Ascending aorta (tissue), 2 donors: ENCODE measurements around the gene TP53RK. TPM values are rescaled to one million over a fixed set of nuclear protein-coding genes. Genes with fewer than 3 reads are reported as not detected.

Experiments
- DNase-seq, 2 donors: peaks; one replicate each; pipeline ENCODE4 v3.0.0-alpha.2; 2019; ENCODE audit warnings: low spot score in 2 of 2
- H3K27ac ChIP-seq, 2 donors: fragments of 200-600 bp; sonication (generic); one replicate each; pipeline ENCODE4 v1.5.1; 2016 to 2017; ENCODE audit warnings: mild to moderate bottlenecking in 1 of 2
- H3K27me3 ChIP-seq: fragments of 200-600 bp; sonication (generic); one replicate; pipeline ENCODE4 v1.5.1; 2017
- H3K36me3 ChIP-seq, 2 donors: fragments of 200-600 bp; sonication (generic); one replicate each; pipeline ENCODE4 v1.5.1; 2016
- H3K4me1 ChIP-seq, 2 donors: fragments of 200-600 bp; sonication (generic); one replicate each; pipeline ENCODE4 v1.5.1; 2016 to 2017; ENCODE audit warnings: mild to moderate bottlenecking in 1 of 2
- H3K4me3 ChIP-seq, 2 donors: fragments of 200-600 bp; sonication (generic); one replicate each; pipeline ENCODE4 v1.5.1; 2016 to 2017; ENCODE audit warnings: mild to moderate bottlenecking in 1 of 2
- H3K9me3 ChIP-seq, 2 donors: fragments of 200-600 bp; sonication (generic); one replicate each; pipeline ENCODE4 v1.5.1; 2016
- intact Hi-C: fragments of 100-400 bp; cut with DNase I; formaldehyde crosslinking; loops from one replicate; pipeline ENCODE4 v1.15.1; 2023
- total RNA-seq: library from RNA; depleted of rRNA; stranded (reverse); fragments of >200 nt; gene quantifications from one replicate; pipeline ENCODE4 v1.1.0, GENCODE V29; 2016
- TF ChIP-seq, protein P1 (sequence below), 3 experiments: fragments of 200-600 bp in 2 of 3; fragments of 450-650 bp in 1 of 3; sonication (generic) in 2 of 3; IDR thresholded peaks; one replicate each; pipeline ENCODE4 v1.5.1; 2016 to 2019; ENCODE audit warnings: antibody characterized with exemption in 3 of 3, mild to moderate bottlenecking in 1 of 3, moderate library complexity in 1 of 3

The TP53RK gene
- total RNA-seq, 1 donor from 2014 or later: 30.8 TPM

DNA sequence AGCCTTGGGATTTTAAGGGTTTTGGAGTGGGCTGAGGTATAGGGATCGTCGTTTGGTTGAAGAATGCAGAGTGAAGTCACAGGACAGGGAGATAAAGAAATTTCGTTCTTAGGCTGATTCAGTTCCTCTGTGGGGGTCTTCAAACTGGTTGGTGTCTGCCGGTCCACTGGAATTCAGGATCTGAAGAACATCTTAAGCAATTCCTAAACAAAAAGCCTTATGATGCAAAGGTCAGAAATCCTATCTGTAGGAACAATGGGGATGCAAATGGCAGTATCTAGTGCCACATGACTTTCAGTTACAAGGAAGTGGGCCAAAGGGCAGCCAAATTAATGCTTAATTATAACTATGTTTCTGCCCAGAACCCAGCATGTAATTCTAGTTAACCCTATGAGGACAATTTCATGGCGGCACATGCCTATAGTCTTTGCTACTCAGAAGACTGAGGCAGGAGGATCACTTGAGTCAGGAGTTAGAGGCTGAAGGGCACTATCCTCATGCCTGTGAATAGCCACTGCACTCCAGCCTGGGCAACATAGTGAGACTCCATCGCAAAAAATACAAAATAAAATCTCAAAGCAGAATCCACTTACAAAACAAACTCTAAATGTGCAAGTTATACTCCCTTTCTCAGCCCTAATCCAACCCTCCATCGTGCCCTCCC lies 15.6 kb upstream of the TP53RK start:
- Histone ChIP-seq H3K27ac (no peak overlapping the region), H3K36me3 (no peaks in the 10 kb centered on the region), H3K4me3 (no peak overlapping the region), H3K9me3 (no peaks in the 10 kb centered on the region), H3K27me3 (no peaks in the 10 kb centered on the region), H3K4me1 (no peaks in the 10 kb centered on the region)
- intact Hi-C loops: no loop called here
- TF ChIP-seq, protein P1, sequence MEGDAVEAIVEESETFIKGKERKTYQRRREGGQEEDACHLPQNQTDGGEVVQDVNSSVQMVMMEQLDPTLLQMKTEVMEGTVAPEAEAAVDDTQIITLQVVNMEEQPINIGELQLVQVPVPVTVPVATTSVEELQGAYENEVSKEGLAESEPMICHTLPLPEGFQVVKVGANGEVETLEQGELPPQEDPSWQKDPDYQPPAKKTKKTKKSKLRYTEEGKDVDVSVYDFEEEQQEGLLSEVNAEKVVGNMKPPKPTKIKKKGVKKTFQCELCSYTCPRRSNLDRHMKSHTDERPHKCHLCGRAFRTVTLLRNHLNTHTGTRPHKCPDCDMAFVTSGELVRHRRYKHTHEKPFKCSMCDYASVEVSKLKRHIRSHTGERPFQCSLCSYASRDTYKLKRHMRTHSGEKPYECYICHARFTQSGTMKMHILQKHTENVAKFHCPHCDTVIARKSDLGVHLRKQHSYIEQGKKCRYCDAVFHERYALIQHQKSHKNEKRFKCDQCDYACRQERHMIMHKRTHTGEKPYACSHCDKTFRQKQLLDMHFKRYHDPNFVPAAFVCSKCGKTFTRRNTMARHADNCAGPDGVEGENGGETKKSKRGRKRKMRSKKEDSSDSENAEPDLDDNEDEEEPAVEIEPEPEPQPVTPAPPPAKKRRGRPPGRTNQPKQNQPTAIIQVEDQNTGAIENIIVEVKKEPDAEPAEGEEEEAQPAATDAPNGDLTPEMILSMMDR (IDR thresholded peaks at IDR 0.05): no peak
- no peak for DNase-seq

DNA sequence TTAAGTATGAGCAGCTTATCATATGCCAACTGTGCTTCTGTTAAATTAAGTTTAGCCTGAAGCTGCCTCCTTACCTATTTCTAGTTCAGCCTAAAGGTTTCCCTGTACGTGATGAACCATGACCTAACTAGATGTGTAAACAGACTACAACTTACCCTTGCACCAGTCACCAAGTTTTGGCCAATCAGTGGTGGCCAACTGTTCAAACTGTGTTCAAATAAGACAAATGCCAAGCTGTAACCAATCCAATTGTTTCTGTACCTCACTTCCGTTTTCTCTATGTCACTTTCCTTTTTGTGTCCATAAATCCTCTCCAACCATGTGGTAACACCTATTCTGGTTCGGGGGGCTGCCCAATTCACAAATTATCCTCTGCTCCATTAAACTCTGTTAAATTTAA lies 14.2 kb upstream of the TP53RK start:
- H3K4me1 ChIP-seq: no peaks in the 10 kb centered on the region
- no peaks in the 10 kb centered on the region for H3K9me3 ChIP-seq
- TF ChIP-seq, protein P1 (IDR thresholded peaks at IDR 0.05): no peak
- no peaks in the 10 kb centered on the region for H3K36me3 ChIP-seq
- H3K27ac ChIP-seq: no peak overlapping the region
- no peaks in the 10 kb centered on the region for H3K27me3 ChIP-seq
- H3K4me3 ChIP-seq: no peak overlapping the region
- intact Hi-C loops: no loop called here
- DNase-seq: no peak

DNA sequence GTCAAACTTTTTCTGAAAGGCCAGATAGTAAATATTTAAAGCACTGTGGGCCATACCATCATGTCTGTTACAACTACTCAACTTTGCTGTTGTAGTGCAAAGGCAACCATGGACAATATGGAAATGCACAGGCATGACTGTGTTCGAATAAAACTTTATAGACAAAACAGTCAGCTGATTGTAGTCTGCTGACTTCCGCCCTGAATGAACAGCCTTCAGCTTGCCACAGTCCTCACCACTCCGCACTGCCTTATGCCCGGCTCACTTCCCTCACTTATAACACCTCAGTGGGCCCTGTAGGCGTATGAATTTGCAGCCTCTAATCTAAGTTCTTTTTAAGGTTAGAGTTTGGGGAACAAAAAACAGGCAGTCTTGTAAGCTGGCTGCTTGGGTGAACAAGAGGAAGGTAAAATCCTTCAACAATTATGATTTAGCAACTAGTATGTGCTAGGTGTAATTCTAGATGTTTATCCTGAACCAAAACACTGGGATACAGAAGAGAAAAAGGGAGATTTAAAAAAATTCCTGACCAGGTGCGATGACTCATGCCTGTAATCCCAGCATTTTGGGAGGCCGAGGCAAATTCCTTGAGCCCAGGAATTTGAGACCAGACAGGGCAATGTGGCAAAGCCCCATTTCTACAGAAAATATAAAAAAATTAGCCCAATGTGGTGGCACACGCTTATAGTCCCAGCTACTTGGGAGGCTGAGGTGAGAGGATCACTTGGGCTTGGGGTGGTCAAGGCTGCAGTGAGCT lies 13.4 kb upstream of the TP53RK start:
- no peak for DNase-seq
- no peak overlapping the region for H3K4me3 ChIP-seq
- H3K27ac ChIP-seq: no peak overlapping the region
- no peaks in the 10 kb centered on the region for H3K36me3 ChIP-seq
- H3K27me3 ChIP-seq: no peaks in the 10 kb centered on the region
- H3K4me1 ChIP-seq: no peaks in the 10 kb centered on the region
- TF ChIP-seq, protein P1 (IDR thresholded peaks at IDR 0.05): no peak
- intact Hi-C loops: no loop called here
- no peaks in the 10 kb centered on the region for H3K9me3 ChIP-seq

DNA sequence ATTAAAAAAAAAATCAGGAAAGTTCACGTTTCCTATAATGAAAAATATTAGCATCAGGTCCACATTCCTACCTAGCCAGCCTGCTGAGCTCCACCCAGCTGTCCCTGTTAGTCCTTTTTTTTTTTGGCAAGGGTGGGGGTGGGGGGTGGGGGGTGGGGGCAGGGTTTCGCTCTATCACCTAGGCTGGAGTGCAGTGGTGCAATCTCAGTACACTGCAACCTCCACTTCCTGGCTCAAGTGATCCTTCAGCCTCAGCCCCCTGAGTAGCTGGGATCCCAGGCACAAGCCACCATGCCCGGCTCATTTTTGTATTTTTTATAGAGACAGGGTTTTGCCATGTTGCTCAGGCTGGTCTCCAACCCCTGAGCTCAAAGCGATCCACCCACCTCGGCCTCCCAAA lies 12.7 kb upstream of the TP53RK start:
- Histone ChIP-seq H3K9me3 (no peaks in the 10 kb centered on the region), H3K4me1 (no peaks in the 10 kb centered on the region), H3K4me3 (no peak overlapping the region), H3K27me3 (no peaks in the 10 kb centered on the region), H3K27ac (no peak overlapping the region), H3K36me3 (no peaks in the 10 kb centered on the region)
- intact Hi-C loops: no loop called here
- TF ChIP-seq, protein P1 (IDR thresholded peaks at IDR 0.05): no peak
- DNase-seq: no peak

DNA sequence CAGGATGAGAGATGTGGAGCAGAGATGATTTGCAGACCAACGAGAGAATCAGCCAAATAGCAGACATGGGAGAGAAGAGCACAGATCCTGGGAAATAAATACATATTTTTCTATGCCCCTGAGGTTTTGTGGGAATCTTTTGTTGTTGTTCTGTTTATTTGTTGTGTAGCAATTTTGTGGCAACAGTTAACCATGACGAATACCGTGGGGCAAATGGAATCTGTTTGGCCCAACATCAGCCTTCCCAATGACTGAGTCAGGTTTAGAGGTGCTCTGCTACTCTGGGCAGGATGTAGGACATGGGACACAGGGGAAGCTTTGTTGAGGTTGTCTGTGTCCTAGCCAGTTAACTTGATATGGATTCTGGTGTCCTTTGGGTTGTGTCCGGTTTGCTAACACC lies 12.3 kb upstream of the TP53RK start:
- intact Hi-C loops: no loop called here
- no peak for DNase-seq
- TF ChIP-seq, protein P1 (IDR thresholded peaks at IDR 0.05): no peak

More for the DNA sequence above, 12.3 kb upstream of the TP53RK start:
- Histone ChIP-seq H3K4me3 (no peak overlapping the region), H3K9me3 (no peaks in the 10 kb centered on the region), H3K4me1 (no peaks in the 10 kb centered on the region), H3K27me3 (no peaks in the 10 kb centered on the region), H3K36me3 (no peaks in the 10 kb centered on the region), H3K27ac (no peak overlapping the region)
